Measurements from ENCODE around the gene LRRC58.
A peak's percentile ranks its signal among the peaks of the same experiment; 100 is the strongest.
"Not testable (repeated sequence)": the region's sequence is repeated elsewhere in the genome, so short reads cannot be mapped to it uniquely, and the experiment has no call there.

LRRC58 gene

DNA sequence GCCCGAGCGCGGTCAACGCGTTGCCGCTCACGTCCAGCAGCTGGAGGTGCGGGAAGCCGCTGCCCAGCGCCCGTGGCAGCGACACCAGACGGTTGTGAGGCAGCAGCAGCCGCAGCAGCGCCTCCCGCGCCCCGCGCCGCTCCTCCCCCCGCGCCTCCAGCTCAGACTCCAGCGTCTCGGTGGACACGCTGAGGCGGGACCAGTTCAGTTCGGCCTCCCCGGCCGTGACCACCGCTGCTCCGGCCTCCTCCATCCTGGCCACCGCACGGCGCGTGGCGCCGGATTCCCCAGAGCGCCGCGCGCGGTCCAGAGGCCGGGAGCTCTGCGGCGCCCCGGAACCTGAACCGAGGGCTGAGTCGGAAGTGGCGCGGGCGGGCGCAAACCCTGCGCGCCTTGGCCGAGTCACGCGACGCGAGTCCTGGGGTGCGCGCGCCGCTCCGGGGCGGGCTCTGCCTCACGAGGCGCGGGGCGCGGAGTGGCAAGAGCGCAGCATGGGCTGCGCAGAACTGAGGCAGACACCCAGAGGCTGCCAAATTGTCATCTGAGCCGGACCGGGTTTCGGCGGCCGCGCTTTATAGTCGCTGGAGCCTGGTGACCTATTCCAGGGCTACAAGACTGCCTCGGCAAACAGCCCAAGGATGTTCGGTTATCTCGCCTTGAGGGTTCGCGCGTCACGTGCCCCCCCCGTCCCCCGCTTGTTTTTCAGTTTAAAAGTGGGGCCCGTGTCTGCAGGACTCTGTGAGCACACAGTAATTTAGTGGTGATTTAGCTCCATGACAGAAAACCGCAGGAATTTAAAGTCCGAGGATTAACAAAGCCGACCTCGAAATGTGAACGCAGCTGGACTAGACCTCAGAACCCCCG is at the start of gene LRRC58:
Gene LRRC58 (minus strand): TSS at position 364 of the 864 bp plus-strand sequence. CDS start 111 bp downstream, at position 253.
- DNase-seq = peak; percentile 70

DNA sequence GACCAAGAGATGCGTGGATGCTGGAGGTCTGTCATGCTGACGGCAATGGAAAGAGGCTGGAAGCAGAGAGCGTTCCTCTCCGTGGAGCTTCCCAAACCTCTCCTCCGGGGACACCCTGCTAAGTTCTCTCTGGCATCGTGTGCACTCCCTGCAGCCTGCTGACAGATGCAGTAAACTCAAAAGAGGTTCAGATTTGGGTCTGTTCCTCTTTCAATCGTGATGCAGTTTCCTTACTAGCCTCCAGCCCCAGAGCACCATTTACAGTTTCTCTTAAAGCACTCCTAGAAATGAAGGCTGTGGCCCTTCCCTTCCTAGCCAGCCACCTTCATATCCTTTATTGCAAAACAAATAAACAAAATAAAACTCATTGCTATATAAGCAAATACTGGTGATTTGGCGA is 47.3 kb upstream of the LRRC58 start:
- DNase-seq = no peak

DNA sequence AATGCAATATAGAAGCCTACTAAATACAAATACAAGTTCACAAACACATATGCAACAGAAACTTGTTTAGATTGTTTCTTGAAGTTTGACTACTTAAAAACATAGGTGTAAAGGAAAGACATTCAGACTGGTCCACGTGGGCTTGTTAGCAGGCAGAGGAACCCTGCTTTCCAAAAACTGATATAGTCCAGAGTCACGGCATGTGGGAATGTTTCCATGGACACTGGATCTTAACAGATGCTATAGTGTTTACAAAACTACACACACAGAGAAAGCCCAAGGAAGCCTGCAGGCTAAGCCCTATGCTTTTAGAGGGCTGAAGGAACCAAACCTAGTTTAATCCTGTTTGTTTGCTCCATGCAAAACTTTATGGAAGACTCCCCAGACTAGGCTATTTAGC is 45.2 kb upstream of the LRRC58 start:
- DNase-seq = no peak

DNA sequence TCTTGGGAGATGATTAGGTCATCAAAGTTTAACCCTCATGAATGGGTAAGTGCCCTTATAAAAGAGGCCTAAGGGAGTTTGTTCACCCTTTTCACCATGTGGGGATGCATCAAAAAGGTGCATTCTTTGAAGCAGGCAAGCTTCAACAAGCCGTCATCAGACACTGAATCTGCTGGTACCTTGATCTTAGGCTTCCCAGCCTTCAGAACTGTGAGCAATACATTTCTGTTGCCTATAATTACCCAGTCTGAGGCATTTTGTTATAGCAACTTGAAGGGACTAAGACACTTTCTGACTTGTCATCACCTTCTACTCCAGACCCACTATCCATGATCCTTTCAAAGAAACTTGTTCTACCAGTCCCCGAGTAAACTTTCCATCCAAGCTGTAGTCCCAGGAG is 44.6 kb upstream of the LRRC58 start:
- DNase-seq = no peak

DNA sequence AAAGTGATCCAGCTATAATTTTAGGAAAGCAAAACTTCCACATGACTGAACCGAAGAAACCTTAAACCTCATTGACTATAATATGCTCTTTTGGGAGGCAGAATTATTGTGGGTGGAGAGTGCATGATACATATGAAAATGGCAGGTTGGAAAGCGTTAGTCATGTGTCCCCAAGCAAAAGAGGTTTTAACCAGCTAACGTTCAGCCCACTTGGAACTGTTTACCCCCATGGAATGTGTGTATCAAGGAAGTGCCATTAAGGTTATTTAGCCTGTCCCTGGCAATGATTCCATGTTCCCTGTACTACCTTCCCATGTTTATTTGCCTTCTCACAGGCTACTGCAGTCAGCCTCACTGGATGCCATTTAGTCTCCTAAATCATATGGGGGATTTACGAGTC is 44.1 kb upstream of the LRRC58 start:
- DNase-seq = no peak

DNA sequence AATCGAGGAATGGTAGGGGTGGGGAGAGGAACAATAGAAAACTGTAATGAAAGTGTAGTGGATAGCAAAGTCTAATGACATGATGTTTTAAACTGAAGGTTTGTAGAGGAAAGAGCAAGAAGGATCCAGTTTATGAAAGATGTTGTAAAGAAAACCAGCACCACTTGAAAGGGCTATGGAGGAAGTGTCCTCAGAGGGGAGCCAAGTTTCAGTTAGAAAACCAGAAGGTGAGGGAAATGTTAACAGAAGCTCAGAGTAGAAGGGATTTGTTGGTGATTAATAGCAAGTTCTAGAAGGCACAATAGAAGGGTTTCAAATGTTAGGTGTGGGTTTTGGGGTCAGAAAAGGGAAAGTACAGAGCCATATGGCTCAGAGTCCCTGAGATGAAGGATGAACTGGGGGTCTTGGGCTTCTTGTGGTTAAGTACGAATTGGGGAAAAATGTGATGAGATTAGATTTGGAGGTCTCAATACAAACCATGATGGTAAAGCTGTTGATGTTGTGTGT is 33.8 kb upstream of the LRRC58 start:
- DNase-seq = no peak

DNA sequence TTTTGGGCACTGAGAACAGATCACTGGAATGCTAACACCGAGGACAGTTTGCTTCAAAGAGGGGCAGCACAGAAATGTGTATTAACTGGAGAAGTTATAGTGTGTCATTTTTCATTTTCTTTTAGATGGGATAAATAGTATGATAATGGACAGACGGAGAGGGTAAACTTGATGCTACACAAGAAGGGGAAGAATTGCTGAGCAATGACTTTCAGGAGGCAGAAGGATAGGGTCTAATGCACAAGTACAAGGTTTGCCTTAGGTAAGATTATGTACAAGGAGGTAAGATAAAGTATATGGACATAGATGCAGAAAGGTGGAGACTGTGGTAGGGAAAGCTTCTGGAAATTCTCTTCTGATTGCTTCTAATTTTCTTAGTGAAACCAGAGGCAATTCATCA is 32.3 kb upstream of the LRRC58 start:
- DNase-seq = no peak

DNA sequence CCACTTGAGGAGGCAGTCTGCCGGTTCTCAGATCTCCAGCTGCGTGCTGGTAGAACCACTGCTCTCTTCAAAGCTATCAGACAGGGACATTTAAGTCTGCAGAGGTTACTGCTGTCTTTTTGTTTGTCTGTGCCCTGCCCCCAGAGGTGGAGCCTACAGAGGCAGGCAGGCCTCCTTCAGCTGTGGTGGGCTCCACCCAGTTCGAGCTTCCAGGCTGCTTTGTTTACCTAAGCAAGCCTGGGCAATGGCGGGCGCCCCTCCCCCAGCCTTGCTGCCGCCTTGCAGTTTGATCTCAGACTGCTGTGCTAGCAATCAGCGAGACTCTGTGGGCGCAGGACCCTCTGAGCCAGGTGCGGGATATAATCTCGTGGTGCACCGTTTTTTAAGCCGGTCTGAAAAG is 28.8 kb upstream of the LRRC58 start:
- DNase-seq = not testable (repeated sequence)

DNA sequence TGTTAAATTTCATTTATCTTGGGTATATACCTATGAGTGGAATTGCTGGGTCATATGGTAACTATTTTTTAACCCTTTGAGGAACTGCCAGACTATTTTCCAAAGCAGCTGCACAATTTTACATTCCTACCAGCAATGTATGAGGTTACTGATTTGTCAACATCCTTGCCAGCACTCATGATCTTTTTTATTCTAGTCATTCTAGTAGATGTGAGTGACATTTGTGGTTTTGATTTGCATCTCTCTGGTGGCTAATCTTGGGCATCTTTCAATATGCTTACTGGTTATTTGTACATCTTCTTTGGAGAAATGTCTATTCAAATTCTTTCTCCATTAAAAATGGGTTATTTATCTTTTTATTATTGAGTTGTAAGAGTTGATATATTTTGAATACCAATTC is 21.3 kb upstream of the LRRC58 start:
- DNase-seq = no peak

DNA sequence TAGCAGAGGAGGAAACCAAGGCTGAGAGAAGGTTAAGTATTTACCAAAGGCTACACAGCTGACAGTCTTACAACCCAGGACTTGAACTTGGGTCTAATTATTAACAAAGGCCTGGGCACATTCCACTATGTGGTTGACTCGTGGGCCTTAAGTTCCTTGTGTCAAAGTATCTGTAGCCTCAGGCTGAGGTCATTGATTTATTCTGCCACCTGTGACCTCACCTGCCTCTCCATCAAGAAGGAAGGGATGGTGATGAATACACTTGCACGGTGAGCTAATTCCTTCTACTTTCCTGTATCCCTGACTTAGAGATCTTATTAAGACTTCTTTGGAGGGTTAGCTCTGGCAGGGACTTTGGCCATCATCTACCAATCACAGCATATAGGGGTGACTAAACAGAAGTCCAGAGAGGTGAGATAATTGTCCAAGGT is 19.9 kb upstream of the LRRC58 start:
- DNase-seq = no peak

DNA sequence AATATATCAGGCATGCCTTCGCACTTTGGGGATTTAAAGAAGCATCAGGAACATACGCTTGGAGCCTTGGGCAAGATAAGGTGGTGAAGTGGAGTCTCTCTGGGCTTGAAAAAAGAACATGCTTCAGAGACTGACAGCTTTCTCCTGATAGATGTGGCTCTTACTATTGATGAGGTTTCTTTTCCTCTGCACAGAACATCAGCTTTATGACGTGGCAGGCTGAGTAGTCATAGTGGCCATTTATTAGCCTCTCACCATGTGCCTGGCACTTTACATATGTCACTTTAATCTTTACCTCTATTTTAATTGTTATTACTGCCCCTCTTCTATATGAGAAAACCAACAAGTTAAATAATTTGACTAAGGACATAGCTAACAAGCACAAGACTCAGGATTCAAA is 19.0 kb upstream of the LRRC58 start:
- DNase-seq = no peak

DNA sequence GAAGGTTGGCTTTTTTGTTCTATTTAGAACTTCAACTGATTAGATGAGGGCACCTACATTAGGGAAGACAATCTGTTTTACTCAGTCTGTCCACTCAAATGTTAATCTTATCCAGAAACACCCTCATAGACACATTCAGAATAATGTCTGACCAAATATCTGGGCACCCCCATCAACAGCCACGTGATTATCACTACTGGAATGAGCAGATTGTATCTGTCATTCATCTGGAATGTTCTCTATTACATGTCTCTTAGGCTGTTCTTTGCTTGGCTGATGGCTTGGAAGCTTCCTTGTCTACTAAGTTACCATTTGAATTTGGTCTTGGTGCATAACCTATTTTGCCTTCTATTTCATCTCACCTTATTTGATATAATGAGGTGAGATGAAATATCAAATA is 15.7 kb upstream of the LRRC58 start:
- DNase-seq = no peak

DNA sequence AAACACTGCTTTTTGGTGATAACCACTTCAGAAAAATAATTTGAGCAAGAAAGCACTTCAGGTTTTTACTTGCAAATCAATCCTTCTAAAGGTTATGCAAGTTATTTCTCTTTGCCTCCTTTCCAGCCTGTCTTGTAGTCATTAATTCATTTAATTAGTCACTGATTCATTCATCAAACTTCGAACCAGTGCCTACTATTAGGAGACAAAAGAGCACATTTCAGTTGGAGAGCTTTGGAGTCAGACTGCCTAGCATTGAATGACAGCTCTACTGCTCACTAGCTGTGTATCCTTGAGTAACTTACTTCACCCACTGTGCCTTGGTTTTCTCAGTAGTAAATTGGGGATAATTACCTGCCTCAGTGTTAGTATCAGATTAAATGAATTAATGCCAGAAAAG is 14.9 kb upstream of the LRRC58 start:
- no peak for DNase-seq

DNA sequence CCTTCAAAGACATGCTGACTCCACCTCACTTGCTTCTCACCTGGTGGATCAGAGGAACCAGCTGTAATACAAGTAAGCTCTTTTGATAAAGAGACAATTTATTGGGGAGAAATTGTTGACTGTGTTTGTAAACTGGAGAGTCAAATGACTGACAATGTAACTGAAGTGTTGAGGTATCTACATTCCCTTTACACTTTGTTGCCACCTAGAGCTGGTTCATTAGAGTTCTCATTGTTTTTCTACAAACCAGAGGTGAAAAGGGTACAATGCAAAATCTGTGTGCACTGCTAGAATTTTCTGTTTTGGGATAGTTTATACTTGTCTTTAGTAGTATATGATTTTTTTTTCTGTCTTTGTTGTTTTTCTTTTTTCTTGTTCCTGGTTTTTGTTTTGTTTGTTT is 8.7 kb upstream of the LRRC58 start:
- no peak for DNase-seq

DNA sequence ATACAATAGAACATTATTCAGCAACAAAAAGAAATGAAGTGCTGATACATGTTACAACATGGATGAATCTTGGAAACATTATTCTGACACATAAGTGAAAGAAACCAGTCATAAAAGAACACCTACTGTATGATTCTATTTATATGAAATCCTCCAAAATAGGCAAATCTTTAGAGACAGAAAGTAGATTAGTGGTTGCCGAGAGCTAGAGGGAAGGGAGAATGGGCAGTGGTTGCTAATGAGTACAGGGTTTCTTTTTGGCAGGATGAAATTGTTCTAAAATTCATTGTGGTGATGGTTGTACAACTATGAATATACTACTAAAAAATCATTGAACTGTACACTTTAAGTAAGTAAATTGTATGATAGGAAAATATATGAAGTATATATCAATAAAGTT is 6.3 kb upstream of the LRRC58 start:
- DNase-seq = no peak

DNA sequence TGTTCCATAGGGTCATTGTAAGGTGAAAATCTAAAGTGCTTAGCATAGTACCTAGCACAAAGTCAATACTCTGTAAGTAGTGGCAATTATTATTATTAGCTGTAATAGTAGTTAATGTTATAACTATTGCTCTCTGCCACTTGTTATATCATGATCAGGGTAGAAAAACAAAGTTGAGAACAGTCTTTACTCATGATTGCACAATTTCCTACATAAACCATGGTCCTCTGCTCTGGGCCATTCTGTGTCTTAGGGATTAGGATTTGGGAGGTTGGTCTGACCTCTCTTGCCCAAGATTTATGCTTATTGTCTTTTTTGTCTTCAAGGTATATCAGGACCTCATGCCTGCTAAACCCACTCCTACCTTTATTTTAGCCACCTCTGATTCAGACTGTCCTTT is 4.3 kb upstream of the LRRC58 start:
- DNase-seq = no peak

DNA sequence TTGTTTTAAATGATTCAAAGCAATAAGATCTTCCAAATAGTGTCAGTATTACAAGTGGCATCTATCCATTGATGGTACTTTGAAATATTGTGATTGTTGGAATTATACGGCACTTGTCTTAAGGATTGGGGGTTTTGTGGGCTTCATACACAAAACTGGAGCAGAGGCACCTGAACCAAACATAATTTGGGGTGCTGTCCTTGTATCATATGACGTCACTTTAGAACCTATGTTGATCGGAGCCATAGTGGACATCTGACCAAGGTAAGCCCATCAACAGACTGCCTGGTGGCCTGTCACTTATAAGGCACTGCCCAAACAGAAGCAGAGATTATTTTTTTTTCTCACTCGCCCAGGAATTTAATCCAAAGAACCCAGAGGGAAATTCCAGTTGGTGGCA is 2.9 kb upstream of the LRRC58 start:
- DNase-seq = no peak

DNA sequence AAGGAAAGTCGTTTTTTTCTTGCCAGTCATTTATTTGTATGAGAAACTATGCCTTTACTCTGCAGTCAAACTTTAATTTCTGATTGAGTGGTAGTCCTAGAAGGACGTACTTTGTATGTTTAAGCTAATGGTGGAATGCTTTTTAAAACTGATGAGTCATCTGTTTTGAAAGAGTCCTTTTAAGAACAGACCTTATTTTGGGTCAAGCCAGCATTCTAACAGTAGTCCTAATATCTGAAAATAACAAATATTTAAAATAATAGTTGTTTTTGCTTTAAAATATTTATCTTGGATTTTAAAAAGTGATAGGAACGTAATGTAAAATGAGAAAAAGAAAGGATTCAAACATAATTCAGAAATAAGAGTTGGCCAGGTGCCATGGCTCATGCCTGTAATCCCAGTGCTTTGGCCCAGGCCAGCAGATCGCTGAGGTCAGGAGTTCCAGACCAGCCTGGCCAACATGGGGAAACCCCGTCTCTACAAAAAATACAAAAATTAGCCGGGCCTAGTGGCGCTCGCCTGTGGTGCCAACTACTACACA is 1.3 kb upstream of the LRRC58 start:
- DNase-seq = no peak

DNA sequence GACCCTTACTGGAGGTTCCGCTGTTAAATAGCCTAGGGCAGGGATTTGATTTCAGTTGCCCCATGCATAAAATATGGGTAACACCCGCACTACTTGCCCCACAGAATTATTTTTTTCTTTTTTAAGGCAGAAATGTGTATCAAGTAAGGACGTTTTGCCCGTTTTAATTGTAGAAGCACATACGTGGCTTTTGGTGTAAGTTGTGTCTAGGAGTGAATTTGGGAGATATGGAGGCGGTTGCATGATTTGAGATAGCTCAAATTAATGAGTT is 636 bp upstream of the LRRC58 start:
- DNase-seq = no peak

DNA sequence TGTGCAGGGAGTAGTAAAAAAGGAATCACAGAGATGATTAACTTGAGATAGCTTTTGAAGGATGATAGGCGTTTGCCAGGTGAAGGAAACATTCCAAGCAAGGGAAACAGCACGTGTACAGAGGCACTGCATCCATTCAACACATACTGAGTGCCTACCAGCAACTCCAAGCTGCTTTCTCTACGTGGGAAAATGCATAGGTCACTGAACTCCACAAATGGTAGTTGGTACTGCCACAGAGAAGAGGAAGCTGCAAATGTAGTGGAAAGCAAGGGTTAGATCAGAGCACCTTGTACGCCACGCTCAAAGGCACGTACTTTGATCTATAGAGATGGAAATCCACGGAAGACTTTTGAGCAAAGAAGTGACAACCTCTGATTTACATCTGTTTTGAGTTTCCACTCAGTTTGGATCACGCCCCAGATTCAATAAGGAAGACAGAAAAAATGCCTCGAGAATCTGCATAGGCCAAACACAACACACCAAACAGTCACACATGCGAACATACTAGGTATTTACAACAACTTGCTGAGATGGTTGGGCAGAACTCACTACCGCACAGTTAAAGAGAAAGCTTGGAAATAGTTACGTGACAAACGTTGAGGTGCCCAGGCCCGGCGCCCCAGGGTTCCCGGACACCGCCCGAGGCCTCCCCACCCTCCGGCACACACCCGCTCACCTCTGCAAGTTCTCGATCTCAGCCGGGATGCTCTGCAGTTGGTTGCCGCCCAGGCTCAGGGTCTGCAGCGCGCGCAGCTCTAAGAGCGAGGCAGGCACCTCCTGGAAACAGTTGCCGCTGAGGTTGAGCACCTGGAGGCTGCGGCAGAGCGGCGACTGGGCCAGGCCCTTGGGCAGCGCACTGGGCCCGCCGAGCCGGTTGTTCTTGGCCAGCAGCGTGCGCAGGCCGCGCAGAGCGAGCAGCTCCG is 826 bp downstream of the LRRC58 start:
- DNase-seq = no peak

DNA sequence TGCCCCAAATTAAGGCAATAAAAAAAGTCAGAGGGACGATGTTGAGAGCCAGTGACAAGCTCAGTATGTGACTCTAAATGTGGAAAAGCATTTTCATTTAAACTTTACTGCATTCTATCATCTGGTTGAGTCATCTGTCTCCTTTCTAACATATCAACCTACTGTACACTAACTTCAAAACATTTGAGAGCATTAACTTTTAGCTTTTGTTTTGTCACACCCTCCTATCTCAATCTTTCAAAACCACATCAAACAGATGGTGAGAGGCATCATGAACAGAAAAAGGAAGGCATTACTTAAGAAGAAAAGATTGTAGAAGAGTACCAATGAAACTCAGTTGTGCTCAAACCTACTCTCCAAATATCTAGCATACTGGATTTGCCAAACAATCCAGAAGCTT is 4.8 kb downstream of the LRRC58 start:
- DNase-seq = no peak

DNA sequence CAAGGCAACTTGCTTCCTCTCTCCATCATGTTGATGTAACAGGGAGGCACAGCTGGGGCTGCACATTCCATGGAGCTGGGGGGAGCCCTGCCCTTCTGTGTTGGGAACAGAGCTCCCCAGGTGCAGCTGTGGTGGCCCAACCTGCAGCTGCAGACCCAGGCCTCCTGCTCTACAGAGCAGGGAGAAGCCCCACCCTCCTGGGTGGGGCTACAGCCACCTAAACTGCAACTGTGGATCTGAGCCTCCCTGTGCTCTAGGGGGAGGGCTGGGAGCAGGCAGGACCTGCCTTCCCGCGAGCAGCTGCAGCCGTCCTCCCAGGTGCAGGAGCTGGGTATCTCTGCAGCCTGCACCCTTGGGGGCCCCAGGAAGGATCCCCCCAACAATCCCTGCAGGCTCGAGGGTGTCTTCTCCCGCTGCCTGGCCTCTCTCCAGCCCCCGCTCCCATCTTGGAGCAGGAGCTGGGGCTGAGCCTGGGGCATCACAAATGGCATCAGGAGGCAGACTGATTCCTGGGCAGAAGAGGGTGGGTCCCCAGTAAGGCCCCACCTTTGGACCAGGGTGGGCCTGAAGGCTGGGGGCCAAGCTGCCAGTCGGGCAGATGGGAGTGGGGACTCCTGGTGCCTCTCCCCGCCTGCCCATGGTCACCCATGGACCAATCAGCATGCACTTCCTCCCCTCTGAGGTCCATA is 7.4 kb downstream of the LRRC58 start:
- DNase-seq = no peak

DNA sequence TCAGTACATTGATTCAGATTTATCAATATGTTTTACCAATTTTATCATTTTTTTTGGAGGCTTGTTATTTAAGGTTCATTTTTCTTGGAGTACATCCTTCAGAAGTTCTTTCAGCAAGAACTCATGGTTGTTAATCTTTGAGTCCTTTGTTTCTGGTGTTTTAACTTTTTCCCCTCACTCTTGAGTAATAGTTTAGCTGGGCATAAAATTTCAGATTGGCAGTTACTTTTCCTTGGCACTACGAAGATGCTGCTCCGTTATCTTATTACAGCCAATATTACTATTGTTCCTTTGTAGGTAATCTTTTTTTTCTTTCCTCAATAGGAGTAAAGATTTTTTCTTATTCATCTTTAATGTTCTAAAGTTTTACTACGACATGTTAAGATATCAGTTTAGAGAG is 9.8 kb downstream of the LRRC58 start:
- DNase-seq = no peak
